GM21528 (cell line): ENCODE results near the gene PPIL4.
A peak's percentile ranks its signal among the peaks of the same experiment; 100 is the strongest.

Source experiments
- ATAC-seq: cut with Tn5 transposase; IDR thresholded peaks from one replicate; pipeline ENCODE4 v1.9.1; 2021; ENCODE audit warnings: mild to moderate bottlenecking, moderate library complexity; ENCODE audit not compliant: unreplicated experiment, low FRiP score

The PPIL4 gene, protein sequence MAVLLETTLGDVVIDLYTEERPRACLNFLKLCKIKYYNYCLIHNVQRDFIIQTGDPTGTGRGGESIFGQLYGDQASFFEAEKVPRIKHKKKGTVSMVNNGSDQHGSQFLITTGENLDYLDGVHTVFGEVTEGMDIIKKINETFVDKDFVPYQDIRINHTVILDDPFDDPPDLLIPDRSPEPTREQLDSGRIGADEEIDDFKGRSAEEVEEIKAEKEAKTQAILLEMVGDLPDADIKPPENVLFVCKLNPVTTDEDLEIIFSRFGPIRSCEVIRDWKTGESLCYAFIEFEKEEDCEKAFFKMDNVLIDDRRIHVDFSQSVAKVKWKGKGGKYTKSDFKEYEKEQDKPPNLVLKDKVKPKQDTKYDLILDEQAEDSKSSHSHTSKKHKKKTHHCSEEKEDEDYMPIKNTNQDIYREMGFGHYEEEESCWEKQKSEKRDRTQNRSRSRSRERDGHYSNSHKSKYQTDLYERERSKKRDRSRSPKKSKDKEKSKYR

DNA sequence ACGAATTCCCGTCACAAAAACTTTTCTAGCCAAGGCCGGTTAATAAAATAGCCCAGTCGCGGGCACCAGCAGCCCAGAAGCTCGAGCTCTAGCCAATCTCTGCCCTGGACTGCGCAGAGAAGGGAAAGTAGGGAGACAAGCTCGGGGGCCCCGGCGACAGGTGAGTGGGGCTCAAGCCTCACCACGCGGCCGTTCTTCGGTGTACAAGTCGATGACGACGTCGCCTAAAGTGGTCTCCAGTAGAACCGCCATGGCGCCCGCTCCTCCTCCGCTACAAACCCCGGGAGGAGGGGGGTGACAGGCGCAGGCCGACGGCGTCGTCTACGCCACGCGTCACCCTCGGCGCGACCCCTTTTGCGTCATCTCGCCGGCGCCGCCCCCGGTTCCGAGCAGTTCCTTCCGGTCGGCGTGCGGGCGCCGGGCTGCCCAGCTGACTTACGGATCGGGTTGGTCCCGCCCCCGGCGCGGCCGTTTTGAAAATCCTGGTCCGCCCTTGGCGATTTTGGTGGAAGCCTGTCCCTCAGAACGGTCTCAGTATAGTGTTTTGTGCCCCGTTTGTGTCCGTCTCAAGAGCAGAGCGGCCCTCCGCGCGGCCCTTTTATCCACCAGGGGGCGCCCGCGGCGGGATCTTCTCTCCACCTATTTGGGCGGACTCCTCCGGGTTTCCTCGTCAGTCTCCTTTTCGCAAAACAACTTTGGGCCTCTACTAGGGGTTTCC, at the start of gene PPIL4:
Gene PPIL4, minus strand, starts transcription at position 290 of the 718 bp plus-strand sequence. Its CDS starts 38 bp downstream, at position 252.
- ATAC-seq = peak; percentile 89

DNA sequence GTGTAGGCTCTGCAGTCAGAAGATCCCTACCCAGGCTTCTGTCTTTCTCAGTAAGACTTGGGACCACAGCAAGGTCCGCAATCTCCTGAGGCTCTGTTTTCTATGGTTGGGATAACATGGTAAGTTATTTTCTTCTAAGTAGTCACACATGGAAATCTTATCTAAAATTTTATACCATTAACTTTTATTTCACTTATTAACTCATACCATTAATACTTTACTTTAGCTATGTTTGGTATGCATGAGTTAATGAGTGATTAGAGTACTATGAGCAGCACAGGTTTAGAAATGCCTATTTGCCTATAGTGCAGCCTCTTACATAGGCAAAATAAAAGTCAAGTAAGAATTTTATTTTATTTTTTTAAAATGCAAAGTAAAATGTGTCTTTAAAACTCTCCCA, 47.6 kb upstream of the PPIL4 start:
- ATAC-seq = no peak

DNA sequence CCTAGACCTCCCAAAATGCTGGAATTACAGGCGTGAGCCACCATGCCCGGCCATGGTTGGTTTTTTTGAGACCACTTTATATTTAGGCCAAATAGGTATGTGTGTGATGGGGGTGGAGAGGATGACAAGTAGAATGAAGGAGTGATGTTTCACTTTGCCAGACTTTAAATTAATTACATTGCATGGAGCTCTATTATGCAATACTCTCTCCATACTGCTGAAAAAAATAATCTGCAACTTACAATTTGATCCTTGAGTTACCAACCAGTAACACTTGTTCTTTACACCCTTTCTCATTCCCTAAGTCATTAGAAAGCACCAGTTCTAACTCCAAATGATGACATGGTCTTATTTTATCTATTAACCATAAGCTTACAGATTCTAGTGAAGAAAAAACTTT, 47.1 kb upstream of the PPIL4 start:
- ATAC-seq = no peak

DNA sequence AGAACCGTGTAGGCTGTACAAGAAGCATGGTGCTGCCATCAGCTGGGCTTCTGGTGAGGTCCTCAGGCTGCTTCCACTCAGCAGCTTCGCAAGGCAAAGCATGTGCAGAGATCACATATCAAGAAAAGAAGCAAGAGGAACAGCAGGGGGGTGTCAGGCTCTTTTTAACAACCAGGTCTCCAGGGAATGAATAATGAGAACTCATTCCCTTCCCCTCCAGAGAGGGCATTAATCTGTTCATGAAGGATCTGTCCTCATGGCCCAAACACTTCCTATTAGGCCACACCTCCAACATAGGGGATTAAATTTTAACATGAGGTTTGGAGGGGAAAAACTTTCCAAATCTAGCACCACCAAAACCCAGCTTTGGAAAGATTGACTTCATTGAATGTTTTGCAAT, 40.3 kb upstream of the PPIL4 start:
- ATAC-seq = no peak

DNA sequence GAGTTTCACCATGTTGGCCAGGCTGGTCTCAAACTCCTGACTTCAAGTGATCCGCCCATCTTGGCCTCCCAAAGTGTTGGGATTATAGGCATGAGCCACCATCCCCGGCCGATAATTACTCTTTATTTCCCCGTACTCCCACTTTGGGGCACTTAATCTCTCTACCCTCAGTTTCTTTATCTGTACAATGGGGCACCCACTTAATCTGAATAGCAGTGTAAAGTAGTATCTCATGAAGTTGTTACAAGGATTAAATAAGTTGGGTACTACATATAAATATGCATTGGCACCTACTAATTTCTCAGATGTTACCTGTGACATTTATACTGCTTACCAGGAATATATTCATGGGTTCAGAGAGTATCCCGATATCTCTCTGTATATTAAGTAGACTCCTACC, 35.5 kb upstream of the PPIL4 start:
- ATAC-seq = no peak

DNA sequence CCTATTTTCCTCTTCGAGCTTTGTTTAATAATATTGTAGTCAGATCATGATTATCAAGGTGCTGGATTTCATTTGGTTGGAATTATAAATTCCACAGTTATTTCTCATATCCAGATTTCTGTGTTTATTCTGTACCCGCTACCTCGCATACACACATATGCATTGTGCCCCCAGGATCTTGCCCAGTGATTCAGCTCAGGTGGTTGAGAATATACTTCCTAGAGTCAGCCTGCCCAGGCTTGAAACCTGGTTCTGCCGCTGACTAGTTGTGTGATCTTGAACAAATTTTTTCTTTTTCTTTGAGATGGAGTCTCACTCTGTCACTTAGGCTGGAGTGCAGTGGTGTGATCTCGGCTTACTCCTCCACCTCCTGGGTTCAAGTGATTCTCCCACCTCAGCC, 35.0 kb upstream of the PPIL4 start:
- no peak for ATAC-seq

DNA sequence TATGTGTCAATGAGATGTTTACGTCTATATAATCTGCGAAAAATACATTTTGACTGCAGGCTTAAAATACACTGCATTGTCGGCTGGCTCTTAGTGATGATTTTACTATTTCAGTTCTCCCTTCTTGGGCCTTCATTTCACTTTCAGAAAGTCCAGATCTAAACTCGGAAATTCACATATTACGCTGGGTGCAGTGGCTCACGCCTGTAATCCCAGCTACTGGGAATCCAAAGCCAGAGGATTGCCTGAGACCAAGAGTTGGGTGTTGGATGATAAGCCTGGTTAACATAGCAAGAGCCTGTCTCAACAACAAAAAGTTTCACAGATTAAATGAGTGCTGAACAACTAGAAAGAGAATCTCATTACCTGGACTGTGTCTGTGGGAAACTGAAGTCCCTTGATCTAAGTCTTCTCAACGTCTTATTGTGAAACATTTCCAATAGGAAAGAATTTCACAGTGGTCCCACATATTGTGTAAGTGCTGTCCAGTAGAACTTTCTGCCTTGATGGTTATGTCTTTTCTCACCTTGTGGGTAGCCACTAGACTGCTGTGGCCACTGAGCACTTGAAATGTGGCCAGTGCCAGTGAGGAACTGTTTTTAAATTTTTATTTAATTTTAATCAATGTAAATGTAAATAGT, 22.2 kb upstream of the PPIL4 start:
- no peak for ATAC-seq

DNA sequence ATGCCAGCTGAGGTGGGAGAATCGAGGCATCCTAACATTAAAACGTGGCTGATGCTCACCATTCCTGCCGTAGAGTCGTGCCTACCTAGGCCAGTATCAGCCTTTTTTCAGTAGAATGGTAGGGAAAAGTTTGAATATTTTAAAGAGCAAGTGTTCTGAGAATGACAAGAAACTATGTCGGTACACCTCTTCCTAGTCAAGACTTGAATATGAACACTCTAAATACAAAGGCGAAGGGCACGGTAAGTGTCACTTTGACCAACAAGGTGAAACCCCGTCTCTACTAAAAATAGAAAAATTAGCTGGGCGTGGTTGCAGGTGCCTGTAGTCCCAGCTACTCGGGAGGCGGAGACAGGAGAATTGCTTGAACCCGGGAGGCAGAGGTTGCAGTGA, 21.3 kb upstream of the PPIL4 start:
- no peak for ATAC-seq

DNA sequence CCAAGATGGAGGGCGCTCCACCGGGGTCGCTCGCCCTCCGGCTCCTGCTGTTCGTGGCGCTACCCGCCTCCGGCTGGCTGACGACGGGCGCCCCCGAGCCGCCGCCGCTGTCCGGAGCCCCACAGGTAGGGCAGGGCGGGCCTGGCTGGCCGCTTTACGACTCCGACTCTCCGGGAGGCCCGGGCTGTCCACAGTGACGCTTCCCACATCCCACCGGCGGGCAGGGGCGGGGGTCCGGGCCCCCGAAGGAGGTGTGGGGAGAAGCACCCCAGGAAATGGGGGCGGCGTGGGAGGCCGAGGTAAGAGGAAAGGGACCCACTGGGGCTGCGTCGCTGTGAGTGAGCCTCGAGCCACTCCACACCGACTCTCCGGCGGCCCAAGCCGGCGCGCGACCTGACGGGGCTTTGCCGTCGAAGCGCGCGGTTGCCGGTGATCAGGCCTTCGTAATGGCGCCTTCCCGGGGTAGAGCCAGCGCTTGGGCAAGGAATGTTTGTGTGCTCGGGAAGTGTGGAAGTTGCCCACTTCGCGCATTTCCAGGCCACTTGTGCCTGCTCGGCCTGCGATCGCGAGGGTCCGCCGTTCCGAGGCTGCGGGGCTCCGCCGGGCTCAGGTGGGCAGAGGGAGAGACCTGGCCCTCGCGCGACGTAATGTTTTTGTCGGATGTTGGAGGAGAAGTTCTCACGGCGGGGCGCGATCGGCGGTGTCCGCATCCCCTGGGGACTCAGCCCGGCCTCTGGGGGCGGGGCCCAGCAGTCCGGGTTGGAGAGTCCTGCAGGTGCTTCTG, 20.8 kb upstream of the PPIL4 start:
- peak; percentile 34 for ATAC-seq

DNA sequence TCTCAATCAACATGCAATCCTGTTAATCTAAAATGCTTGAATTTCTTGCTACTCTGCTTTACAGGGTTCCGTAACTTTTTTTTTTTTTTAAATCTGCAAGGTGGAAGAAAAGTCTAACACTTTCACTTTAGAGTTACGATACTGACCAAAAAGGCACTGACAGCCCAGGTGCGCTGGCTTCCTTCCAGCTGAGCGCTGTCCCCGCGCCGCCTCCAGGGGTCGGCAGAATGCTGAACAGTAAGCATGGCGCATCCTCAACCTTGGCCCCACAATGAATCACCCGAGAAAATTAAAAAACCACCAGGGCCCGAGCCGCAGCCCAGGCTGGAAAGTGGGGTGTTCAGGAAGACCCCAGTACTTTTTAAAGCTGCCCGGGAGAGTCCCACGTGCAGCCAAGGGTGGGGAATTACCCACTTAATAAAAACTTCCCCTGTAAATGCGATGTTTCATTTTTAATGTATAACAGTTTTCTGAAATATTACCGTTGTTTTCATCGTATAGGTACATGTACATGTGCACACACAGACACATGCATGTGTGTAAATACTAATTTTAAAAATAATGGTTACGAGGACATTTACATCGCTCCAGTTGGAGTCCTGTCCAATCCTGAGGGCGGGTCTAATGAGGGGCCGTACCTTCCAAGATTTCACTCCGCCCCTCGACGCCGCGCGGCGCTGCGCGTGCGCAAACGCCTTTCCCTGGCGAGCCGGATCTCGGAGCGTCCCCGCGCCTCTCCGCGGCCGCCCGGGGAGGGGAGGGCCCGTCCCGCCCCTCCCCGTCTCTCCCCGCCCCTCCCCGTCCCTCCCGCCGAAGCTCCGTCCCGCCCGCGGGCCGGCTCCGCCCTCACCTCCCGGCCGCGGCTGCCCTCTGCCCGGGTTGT, 19.9 kb upstream of the PPIL4 start, which contains the start of gene GINM1:
Gene GINM1, plus strand, starts transcription at position 849 of the 883 bp plus-strand sequence. CDS start 40 bp downstream, outside the sequence.
- peak; percentile 83 for ATAC-seq

DNA sequence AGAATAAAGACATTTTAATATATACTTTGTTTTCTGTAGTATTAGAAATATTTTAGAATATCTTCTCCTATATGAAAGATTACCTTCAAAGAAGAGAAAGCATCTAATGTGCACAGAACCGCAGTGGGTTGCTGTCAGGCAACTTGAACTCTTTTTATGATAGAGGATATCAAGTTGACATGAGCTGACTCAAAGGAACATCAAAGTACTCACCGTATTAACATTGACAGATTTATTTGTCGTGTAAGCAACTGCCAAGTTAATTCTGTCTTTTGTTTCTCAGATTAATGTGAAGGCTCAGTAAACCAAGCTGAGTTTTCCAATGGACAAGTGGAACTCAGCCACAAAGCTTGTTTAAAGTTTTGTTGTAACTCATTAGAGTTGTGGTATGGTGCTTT, 18.1 kb upstream of the PPIL4 start:
- ATAC-seq = no peak

DNA sequence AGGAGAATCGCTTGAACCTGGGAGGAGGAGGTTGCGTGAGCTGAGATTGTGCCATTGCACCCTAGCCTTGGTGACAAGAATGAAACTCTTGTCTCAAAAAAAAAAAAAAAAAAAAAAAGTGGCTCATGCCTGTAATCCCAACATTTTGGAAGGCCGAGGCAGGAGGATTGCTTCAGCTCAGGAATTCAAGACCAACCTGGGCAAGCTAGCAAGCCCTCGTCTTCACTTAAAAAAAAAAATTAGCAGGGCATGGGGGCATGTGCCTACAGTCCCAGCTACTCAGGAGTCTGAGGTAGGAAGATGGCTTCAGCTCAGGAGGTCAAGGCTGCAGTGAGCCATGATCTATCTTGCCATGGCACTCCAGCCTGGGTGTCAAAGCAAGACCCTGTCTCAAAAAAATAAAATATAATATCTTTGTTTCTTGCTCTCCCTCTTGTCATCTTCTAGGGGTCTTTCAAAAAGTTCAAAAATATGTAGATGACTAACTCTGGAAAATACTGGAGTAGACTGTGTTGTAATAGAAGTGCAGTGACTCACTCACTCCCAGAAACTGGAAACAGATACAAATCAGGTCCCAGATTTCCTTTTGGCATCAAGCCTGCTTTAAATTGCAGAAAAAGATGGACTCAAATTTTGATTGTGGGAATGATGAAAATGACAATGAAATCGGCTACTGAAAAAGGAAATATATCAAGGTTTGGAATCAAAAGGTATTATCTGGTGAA, 17.5 kb upstream of the PPIL4 start:
- no peak for ATAC-seq

DNA sequence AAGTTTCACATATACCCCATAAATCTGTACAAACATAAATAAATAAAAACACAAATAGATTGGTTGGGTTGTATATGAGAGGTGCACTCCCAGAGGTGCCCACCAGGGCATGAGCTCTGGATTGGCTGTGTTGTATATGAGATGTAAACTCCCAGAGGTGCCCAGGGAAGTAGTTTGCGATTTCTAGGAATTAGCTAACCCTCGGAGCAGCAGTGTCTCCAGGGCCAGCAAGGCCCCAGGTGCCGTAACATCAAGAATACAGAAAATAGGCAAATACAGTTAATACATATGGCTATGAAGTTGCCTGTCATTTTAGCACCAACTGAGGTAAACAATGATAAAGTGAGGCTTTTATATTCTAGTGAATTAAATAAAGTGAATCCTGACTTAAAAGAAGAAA, 14.9 kb upstream of the PPIL4 start:
- ATAC-seq = no peak

DNA sequence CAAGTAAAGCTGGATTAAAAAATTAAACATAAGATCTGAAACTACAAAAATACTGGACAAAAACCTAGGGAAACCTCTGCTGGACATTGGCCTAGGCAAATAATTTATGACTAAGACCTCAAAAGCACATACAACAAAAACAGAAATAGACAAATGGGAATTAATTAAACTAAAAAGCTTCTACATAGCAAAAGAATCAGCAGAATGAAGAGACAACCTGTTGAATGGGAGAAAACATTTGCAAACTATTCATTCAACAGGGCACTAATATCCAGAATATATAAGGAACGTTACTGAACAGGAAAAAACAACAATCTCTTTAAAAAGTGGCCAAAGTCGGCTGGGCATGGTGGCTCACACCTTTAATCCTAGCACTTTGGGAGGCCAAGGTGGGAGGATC, 13.5 kb upstream of the PPIL4 start:
- no peak for ATAC-seq

DNA sequence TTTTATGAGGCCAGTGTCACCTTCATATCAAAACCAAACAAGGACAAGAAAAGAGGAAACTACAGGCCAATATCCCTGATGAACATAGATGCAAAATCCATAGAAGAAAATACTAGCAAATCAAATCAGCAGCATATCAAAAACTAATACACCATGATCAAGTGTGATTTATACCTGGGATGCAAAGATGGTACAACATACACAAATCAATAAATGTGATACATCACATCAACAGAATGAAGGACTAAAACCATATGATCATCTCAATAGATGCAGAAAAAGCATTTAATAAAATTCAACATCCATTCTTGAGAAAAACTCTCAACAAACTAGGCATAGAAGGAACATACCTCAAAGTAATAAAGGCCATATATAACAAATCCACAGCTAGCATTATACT, 12.2 kb upstream of the PPIL4 start:
- ATAC-seq = no peak

DNA sequence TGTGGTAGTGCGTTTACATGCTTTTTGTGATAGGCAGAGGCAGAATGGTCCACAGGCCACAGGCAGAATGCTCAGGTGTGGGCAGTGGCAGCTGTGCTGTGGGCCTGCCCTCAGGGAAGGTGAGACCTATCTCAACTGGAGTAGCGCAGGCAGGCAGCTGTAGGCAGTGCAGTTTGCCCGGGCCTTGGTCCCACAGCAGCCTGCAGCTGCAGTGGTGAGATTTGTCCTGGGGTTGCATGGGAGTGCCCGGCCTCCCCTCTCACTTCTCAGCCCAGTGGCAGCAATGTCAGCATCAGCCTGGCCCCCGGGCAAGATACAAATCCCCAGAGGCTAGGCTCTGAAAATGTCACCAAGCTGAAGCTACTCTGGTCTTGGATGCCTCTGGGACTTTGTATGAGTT, 6.1 kb upstream of the PPIL4 start:
- ATAC-seq = no peak

DNA sequence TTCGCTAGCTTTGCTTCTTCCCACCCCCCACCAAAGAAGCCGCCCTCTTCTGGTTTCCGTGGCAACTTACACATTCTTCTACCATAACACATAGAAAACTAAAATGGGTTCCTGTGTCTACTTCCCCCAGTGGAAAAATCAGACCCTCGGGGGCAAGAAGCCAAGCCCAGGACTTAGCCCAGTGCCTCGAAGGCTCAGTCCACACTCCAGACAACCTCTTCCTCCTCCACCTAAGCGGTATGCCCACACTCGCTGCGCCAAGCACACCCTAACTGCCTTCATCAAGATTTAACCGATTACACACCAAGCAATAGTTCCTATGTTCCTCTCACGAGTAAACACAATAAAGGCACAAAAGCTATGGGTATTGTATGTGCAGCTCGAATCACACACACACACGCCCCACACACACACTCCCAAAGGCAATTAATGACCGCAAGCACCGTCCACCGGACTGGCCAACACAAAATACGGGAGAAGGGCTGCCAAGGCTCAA, 537 bp downstream of the PPIL4 start:
- peak; percentile 26 for ATAC-seq

DNA sequence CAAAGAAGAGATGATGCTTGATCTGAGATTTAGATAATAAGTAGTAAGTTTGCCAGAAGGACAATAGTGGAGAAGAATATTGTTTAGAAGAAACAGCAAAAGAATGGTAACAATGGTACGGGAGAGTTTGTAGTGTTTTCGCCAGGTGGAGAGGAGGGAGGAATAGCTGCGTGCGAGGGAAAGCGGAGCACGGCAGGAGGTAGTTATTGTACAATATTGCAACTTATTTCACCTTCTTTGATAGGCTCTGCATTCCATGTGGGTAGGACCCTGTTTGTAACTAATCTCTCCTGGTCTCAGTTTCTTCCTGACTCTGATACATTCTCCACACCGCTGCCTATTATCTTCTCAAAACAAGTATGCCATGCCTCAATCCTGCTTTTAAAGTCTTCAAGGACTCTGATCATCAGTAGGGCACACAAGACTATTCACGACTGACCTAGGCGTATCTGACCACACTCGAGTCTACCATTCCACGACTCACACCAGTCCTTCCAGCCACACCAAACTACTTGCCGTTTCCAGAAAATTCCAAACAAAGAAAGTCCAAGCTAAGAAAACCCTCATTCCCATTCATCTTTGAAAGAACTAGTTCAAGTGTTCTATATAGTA, 1.1 kb downstream of the PPIL4 start:
- ATAC-seq = no peak
